WTC11 (cell line): Measurements from ENCODE around the gene TAF8. TPM values are rescaled to one million over a fixed set of nuclear protein-coding genes. Genes with fewer than 3 reads are reported as not detected.

ENCODE experiments used
- ATAC-seq: fragments of 200-7000 bp; cut with Tn5 transposase; 2 replicates; pipeline ENCODE4 v1.10.0; 2021; ENCODE audit warnings: mild to moderate bottlenecking, moderate library complexity
- CTCF ChIA-PET: fragments of 300-600 bp; sonication (Branson Sonifier 250); formaldehyde crosslinking; loops from one replicate; lab custom pipeline; 2021; ENCODE audit warnings: antibody characterized with exemption; lab: Charles Lee
- POLR2A ChIA-PET: fragments of 350-600 bp; sonication (Branson Sonifier 250); formaldehyde crosslinking; loops from one replicate; lab custom pipeline; 2021; ENCODE audit warnings: antibody characterized with exemption; lab: Charles Lee
- DNase-seq: peaks from one replicate; pipeline ENCODE4 v3.0.0; 2021; ENCODE audit warnings: low spot score
- H3K27ac Mint-ChIP-seq: 2 replicates; pipeline ENCODE4 v1.8.0; 2021; ENCODE audit warnings: mixed read lengths
- H3K27me3 Mint-ChIP-seq: 2 replicates; pipeline ENCODE4 v1.8.0; 2021; ENCODE audit warnings: low read depth, mild to moderate bottlenecking, moderate library complexity, mixed read lengths
- H3K36me3 Mint-ChIP-seq: 2 replicates; pipeline ENCODE4 v1.8.0; 2021; ENCODE audit warnings: mixed read lengths
- H3K4me1 Mint-ChIP-seq: 2 replicates; pipeline ENCODE4 v1.8.0; 2022; ENCODE audit warnings: mixed read lengths
- H3K4me3 Mint-ChIP-seq: 2 replicates; pipeline ENCODE4 v1.8.0; 2021; ENCODE audit warnings: mild to moderate bottlenecking, moderate library complexity, mixed read lengths
- H3K9me3 Mint-ChIP-seq: 2 replicates; pipeline ENCODE4 v1.8.0; 2021; ENCODE audit warnings: mixed read lengths
- ATF1 ChIP-seq: sonication (generic); formaldehyde crosslinking; IDR thresholded peaks from 2 replicates; pipeline ENCODE4 v1.8.1; 2023; ENCODE audit warnings: mild to moderate bottlenecking, moderate library complexity, missing genetic modification reagents
- CBFB ChIP-seq: sonication (generic); formaldehyde crosslinking; IDR thresholded peaks from 2 replicates; pipeline ENCODE4 v1.8.1; 2022; ENCODE audit warnings: mild to moderate bottlenecking, low read depth, missing genetic modification reagents
- CREM ChIP-seq: sonication (generic); formaldehyde crosslinking; IDR thresholded peaks from 2 replicates; pipeline ENCODE4 v1.8.1; 2022; ENCODE audit warnings: mild to moderate bottlenecking, missing genetic modification reagents, moderate library complexity
- EMX1 ChIP-seq: fragments of 250-450 bp; sonication (Bioruptor Pico); IDR thresholded peaks from 2 replicates; pipeline ENCODE4 v1.8.0; 2021; ENCODE audit warnings: mild to moderate bottlenecking
- FOXJ3 ChIP-seq: sonication (generic); formaldehyde crosslinking; IDR thresholded peaks from 2 replicates; pipeline ENCODE4 v1.9.0; 2021; ENCODE audit warnings: missing genetic modification reagents, mild to moderate bottlenecking, borderline replicate concordance
- HMGA2 ChIP-seq: fragments of 250-450 bp; sonication (Bioruptor Pico); IDR thresholded peaks from 2 replicates; pipeline ENCODE4 v1.4.0; 2021; ENCODE audit warnings: mild to moderate bottlenecking, moderate library complexity
- PRRX2 ChIP-seq: fragments of 250-450 bp; sonication (Bioruptor Pico); IDR thresholded peaks from 2 replicates; pipeline ENCODE4 v1.8.0; 2021; ENCODE audit warnings: mild to moderate bottlenecking
- TCF7 ChIP-seq: sonication (generic); formaldehyde crosslinking; IDR thresholded peaks from 2 replicates; pipeline ENCODE4 v1.8.0; 2022; ENCODE audit warnings: mild to moderate bottlenecking, low read depth, missing genetic modification reagents, moderate library complexity
- TEAD1 ChIP-seq: sonication (generic); formaldehyde crosslinking; IDR thresholded peaks from 2 replicates; pipeline ENCODE4 v1.8.0; 2022; ENCODE audit warnings: mild to moderate bottlenecking, missing genetic modification reagents
- TP53 ChIP-seq: sonication (generic); formaldehyde crosslinking; IDR thresholded peaks from 2 replicates; pipeline ENCODE4 v1.8.1; 2023; ENCODE audit warnings: mild to moderate bottlenecking, missing genetic modification reagents
- ZNF232 ChIP-seq: sonication (generic); formaldehyde crosslinking; IDR thresholded peaks from 2 replicates; pipeline ENCODE4 v1.8.0; 2022; ENCODE audit warnings: mild to moderate bottlenecking, missing genetic modification reagents
- total RNA-seq: library from RNA; stranded (reverse); gene quantifications from 3 replicates; pipeline ENCODE4 v1.2.3, GENCODE V29; 2021
- TF ChIP-seq, protein P1 (sequence below): sonication (generic); formaldehyde crosslinking; conservative IDR thresholded peaks from 2 replicates; pipeline ENCODE4 v1.8.1; 2022; ENCODE audit warnings: mild to moderate bottlenecking, missing genetic modification reagents
- TF ChIP-seq, protein P2 (sequence below): sonication (generic); formaldehyde crosslinking; IDR thresholded peaks from 2 replicates; pipeline ENCODE4 v1.8.1; 2023; ENCODE audit warnings: mild to moderate bottlenecking, missing genetic modification reagents
- TF ChIP-seq, protein P3 (sequence below): sonication (generic); formaldehyde crosslinking; IDR thresholded peaks from 2 replicates; pipeline ENCODE4 v1.8.0; 2022; ENCODE audit warnings: mild to moderate bottlenecking, missing genetic modification reagents
- TF ChIP-seq, protein P4 (sequence below): fragments of 250-450 bp; sonication (Bioruptor Pico); IDR thresholded peaks from 2 replicates; pipeline ENCODE4 v1.9.0; 2021; ENCODE audit warnings: moderate library complexity, mild to moderate bottlenecking, inconsistent platforms, borderline replicate concordance
- TF ChIP-seq, protein P5 (sequence below): sonication (generic); formaldehyde crosslinking; IDR thresholded peaks from 2 replicates; pipeline ENCODE4 v1.8.1; 2023; ENCODE audit warnings: mild to moderate bottlenecking, missing genetic modification reagents, borderline replicate concordance
- TF ChIP-seq, protein P6 (sequence below): sonication (generic); formaldehyde crosslinking; IDR thresholded peaks from 2 replicates; pipeline ENCODE4 v1.8.1; 2023; ENCODE audit warnings: mild to moderate bottlenecking, missing genetic modification reagents, moderate library complexity
- TF ChIP-seq, protein P7 (sequence below): fragments of 200-600 bp; IDR thresholded peaks from 2 replicates; pipeline ENCODE4 v1.8.0; 2022; ENCODE audit warnings: antibody characterized with exemption
- TF ChIP-seq, protein P8 (sequence below): sonication (generic); formaldehyde crosslinking; IDR thresholded peaks from 2 replicates; pipeline ENCODE4 v1.8.0; 2022; ENCODE audit warnings: mild to moderate bottlenecking, missing genetic modification reagents
- TF ChIP-seq, protein P9 (sequence below): sonication (generic); formaldehyde crosslinking; IDR thresholded peaks from 2 replicates; pipeline ENCODE4 v1.8.1; 2023; ENCODE audit warnings: mild to moderate bottlenecking, missing genetic modification reagents, moderate library complexity
- TF ChIP-seq, protein P10 (sequence below): fragments of 250-450 bp; sonication (Bioruptor Pico); IDR thresholded peaks from 2 replicates; pipeline ENCODE4 v1.9.0; 2021; ENCODE audit warnings: mild to moderate bottlenecking

Gene TAF8
- total RNA-seq, 1 experiment from 2014 or later, result 31.0 TPM

DNA sequence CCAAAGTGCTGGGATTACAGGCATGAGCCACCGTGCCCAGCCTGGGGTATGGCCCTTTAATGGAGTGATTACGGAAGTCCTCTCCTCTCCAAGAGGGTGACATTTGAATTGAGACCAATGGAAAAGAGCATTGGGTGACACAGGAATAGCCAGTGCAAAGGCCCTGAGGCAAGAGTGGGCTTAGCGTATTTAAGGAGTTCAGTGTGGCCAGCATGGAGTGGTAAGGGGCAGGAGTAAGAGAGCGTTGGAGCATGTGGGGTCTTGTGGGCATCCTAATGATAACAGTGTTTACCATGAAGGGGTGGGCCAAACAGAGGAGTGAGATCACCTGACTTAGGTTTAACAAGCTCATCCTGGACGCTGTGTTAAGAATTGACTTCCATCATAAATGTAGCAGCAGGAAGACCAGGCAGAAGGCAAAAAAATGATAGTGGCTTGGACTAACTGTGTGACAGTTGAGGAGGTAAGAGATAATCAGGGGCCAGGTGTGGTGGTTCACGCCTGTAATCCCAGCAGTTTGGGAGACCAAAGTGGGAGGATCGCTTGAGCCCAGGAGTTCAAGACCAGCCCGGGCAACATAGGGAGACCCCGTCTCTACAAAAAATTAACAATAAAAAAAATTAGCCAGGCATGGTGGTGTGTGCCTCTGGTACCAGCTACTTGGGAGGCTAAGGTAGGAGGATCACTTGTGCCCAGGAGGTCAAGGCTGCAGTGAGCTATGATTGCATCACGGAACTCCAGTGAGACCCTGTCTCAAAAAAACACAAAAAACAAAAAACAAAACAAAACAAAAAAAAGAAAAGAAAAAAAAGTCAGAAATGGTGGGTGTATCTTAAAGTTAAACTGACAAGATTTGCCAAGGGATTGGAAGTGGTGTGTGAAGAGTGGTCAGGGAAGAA is 40.7 kb downstream of the TAF8 start:
- no peak for DNase-seq
- no peak for ATAC-seq
- Mint-ChIP-seq H3K36me3 (no peaks in the 10 kb centered on the region), H3K27ac (no peak overlapping the region)
- POLR2A ChIA-PET, result no interaction called here
- TF ChIP-seq, protein P1, sequence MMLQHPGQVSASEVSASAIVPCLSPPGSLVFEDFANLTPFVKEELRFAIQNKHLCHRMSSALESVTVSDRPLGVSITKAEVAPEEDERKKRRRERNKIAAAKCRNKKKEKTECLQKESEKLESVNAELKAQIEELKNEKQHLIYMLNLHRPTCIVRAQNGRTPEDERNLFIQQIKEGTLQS (CRISPR knock-in tag), result no peak
- TF ChIP-seq, protein P2, sequence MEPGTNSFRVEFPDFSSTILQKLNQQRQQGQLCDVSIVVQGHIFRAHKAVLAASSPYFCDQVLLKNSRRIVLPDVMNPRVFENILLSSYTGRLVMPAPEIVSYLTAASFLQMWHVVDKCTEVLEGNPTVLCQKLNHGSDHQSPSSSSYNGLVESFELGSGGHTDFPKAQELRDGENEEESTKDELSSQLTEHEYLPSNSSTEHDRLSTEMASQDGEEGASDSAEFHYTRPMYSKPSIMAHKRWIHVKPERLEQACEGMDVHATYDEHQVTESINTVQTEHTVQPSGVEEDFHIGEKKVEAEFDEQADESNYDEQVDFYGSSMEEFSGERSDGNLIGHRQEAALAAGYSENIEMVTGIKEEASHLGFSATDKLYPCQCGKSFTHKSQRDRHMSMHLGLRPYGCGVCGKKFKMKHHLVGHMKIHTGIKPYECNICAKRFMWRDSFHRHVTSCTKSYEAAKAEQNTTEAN (CRISPR knock-in tag), result no peak
- TF ChIP-seq, protein P3, sequence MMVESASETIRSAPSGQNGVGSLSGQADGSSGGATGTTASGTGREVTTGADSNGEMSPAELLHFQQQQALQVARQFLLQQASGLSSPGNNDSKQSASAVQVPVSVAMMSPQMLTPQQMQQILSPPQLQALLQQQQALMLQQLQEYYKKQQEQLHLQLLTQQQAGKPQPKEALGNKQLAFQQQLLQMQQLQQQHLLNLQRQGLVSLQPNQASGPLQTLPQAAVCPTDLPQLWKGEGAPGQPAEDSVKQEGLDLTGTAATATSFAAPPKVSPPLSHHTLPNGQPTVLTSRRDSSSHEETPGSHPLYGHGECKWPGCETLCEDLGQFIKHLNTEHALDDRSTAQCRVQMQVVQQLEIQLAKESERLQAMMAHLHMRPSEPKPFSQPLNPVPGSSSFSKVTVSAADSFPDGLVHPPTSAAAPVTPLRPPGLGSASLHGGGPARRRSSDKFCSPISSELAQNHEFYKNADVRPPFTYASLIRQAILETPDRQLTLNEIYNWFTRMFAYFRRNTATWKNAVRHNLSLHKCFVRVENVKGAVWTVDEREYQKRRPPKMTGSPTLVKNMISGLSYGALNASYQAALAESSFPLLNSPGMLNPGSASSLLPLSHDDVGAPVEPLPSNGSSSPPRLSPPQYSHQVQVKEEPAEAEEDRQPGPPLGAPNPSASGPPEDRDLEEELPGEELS (CRISPR knock-in tag), result no peak
- no peak for TF ChIP-seq TEAD1 (CRISPR knock-in tag)
- no peak for TF ChIP-seq FOXJ3
- no peak for TF ChIP-seq CBFB (CRISPR knock-in tag)
- no peak for TF ChIP-seq EMX1 (CRISPR knock-in tag)
- TF ChIP-seq, protein P4, sequence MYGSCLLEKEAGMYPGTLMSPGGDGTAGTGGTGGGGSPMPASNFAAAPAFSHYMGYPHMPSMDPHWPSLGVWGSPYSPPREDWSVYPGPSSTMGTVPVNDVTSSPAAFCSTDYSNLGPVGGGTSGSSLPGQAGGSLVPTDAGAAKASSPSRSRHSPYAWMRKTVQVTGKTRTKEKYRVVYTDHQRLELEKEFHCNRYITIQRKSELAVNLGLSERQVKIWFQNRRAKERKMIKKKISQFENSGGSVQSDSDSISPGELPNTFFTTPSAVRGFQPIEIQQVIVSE, result no peak
- no peak for TF ChIP-seq TP53 (CRISPR knock-in tag)
- no peak for TF ChIP-seq ZNF232 (CRISPR knock-in tag)
- TF ChIP-seq, protein P5, sequence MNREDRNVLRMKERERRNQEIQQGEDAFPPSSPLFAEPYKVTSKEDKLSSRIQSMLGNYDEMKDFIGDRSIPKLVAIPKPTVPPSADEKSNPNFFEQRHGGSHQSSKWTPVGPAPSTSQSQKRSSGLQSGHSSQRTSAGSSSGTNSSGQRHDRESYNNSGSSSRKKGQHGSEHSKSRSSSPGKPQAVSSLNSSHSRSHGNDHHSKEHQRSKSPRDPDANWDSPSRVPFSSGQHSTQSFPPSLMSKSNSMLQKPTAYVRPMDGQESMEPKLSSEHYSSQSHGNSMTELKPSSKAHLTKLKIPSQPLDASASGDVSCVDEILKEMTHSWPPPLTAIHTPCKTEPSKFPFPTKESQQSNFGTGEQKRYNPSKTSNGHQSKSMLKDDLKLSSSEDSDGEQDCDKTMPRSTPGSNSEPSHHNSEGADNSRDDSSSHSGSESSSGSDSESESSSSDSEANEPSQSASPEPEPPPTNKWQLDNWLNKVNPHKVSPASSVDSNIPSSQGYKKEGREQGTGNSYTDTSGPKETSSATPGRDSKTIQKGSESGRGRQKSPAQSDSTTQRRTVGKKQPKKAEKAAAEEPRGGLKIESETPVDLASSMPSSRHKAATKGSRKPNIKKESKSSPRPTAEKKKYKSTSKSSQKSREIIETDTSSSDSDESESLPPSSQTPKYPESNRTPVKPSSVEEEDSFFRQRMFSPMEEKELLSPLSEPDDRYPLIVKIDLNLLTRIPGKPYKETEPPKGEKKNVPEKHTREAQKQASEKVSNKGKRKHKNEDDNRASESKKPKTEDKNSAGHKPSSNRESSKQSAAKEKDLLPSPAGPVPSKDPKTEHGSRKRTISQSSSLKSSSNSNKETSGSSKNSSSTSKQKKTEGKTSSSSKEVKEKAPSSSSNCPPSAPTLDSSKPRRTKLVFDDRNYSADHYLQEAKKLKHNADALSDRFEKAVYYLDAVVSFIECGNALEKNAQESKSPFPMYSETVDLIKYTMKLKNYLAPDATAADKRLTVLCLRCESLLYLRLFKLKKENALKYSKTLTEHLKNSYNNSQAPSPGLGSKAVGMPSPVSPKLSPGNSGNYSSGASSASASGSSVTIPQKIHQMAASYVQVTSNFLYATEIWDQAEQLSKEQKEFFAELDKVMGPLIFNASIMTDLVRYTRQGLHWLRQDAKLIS (CRISPR knock-in tag), result no peak
- TF ChIP-seq, protein P6, sequence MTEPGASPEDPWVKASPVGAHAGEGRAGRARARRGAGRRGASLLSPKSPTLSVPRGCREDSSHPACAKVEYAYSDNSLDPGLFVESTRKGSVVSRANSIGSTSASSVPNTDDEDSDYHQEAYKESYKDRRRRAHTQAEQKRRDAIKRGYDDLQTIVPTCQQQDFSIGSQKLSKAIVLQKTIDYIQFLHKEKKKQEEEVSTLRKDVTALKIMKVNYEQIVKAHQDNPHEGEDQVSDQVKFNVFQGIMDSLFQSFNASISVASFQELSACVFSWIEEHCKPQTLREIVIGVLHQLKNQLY (CRISPR knock-in tag), result no peak
- TF ChIP-seq HMGA2 (CRISPR knock-in tag), result no peak
- TF ChIP-seq CREM (CRISPR knock-in tag), result no peak
- TF ChIP-seq, all 79 proteins: peak for 0
- CTCF ChIA-PET, result interaction anchor here (12.3 kb wide), 1 partner anchor 14 kb away, joined by 127 read pairs; no protein-coding TSS in a partner anchor
- peaks cover 25% of the 10 kb centered on the region for H3K4me1 Mint-ChIP-seq
- no peaks in the 10 kb centered on the region for H3K9me3 Mint-ChIP-seq
- H3K27me3 Mint-ChIP-seq, result peaks cover 83% of the 10 kb centered on the region
- H3K4me3 Mint-ChIP-seq, result no peak overlapping the region

DNA sequence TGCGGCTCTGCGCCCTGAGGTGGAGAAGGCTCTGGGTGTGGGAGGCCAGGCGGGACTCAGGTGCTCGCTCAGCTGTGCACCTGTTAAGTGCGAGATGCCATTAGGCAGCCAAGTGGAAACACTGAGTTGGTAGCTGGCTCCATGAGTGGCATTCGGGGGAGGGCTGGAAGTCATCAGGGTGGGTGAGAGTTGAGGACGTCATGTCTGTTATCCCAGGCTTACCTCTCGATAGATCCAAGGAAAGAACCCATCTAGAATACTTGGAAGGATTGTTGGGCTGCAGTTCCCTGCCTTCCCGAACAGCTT is 41.3 kb downstream of the TAF8 start:
- POLR2A ChIA-PET, result no interaction called here
- Mint-ChIP-seq H3K27me3 (peaks cover 84% of the 10 kb centered on the region), H3K27ac (no peak overlapping the region), H3K36me3 (no peaks in the 10 kb centered on the region), H3K4me3 (no peak overlapping the region), H3K9me3 (no peaks in the 10 kb centered on the region), H3K4me1 (peaks cover 26% of the 10 kb centered on the region)
- DNase-seq (no peak), ATAC-seq (no peak)
- CTCF ChIA-PET, result interaction anchor here (12.3 kb wide), 1 partner anchor 13 kb away, joined by 127 read pairs; no protein-coding TSS in a partner anchor
- TF ChIP-seq, protein P7, sequence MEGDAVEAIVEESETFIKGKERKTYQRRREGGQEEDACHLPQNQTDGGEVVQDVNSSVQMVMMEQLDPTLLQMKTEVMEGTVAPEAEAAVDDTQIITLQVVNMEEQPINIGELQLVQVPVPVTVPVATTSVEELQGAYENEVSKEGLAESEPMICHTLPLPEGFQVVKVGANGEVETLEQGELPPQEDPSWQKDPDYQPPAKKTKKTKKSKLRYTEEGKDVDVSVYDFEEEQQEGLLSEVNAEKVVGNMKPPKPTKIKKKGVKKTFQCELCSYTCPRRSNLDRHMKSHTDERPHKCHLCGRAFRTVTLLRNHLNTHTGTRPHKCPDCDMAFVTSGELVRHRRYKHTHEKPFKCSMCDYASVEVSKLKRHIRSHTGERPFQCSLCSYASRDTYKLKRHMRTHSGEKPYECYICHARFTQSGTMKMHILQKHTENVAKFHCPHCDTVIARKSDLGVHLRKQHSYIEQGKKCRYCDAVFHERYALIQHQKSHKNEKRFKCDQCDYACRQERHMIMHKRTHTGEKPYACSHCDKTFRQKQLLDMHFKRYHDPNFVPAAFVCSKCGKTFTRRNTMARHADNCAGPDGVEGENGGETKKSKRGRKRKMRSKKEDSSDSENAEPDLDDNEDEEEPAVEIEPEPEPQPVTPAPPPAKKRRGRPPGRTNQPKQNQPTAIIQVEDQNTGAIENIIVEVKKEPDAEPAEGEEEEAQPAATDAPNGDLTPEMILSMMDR, result no peak
- TF ChIP-seq, protein P8, sequence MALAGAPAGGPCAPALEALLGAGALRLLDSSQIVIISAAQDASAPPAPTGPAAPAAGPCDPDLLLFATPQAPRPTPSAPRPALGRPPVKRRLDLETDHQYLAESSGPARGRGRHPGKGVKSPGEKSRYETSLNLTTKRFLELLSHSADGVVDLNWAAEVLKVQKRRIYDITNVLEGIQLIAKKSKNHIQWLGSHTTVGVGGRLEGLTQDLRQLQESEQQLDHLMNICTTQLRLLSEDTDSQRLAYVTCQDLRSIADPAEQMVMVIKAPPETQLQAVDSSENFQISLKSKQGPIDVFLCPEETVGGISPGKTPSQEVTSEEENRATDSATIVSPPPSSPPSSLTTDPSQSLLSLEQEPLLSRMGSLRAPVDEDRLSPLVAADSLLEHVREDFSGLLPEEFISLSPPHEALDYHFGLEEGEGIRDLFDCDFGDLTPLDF (CRISPR knock-in tag), result no peak
- no peak for TF ChIP-seq TCF7 (CRISPR knock-in tag)
- TF ChIP-seq PRRX2 (CRISPR knock-in tag), result no peak
- TF ChIP-seq TP53 (CRISPR knock-in tag), result no peak
- no peak for TF ChIP-seq ATF1 (CRISPR knock-in tag)
- TF ChIP-seq, protein P9, sequence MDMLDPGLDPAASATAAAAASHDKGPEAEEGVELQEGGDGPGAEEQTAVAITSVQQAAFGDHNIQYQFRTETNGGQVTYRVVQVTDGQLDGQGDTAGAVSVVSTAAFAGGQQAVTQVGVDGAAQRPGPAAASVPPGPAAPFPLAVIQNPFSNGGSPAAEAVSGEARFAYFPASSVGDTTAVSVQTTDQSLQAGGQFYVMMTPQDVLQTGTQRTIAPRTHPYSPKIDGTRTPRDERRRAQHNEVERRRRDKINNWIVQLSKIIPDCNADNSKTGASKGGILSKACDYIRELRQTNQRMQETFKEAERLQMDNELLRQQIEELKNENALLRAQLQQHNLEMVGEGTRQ (CRISPR knock-in tag), result no peak
- TF ChIP-seq CREM (CRISPR knock-in tag), result no peak
- TF ChIP-seq, protein P10, sequence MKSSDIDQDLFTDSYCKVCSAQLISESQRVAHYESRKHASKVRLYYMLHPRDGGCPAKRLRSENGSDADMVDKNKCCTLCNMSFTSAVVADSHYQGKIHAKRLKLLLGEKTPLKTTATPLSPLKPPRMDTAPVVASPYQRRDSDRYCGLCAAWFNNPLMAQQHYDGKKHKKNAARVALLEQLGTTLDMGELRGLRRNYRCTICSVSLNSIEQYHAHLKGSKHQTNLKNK (CRISPR knock-in tag), result no peak
